ENCODE results near the gene GDAP2.

DNA sequence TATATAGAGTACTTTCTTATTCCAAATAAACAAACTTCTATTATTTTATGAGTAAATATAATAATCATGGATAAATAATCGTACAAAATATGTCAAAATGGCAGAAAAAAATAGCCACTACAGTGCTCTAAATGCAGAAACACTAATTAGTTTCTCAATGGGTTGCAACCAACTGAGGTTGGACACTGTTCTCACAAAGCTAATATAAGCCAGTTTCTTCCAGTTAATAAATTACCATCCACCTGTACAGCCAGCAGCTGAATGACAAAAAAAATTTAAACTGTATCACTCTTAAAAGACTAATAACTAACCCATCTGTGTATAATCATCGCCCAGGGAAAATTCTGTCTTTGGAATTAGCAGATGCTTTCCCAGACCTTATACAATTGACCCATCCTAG, 36.9 kb downstream of the GDAP2 start:
- TF ChIP-seq, protein P1, sequence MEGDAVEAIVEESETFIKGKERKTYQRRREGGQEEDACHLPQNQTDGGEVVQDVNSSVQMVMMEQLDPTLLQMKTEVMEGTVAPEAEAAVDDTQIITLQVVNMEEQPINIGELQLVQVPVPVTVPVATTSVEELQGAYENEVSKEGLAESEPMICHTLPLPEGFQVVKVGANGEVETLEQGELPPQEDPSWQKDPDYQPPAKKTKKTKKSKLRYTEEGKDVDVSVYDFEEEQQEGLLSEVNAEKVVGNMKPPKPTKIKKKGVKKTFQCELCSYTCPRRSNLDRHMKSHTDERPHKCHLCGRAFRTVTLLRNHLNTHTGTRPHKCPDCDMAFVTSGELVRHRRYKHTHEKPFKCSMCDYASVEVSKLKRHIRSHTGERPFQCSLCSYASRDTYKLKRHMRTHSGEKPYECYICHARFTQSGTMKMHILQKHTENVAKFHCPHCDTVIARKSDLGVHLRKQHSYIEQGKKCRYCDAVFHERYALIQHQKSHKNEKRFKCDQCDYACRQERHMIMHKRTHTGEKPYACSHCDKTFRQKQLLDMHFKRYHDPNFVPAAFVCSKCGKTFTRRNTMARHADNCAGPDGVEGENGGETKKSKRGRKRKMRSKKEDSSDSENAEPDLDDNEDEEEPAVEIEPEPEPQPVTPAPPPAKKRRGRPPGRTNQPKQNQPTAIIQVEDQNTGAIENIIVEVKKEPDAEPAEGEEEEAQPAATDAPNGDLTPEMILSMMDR (IDR thresholded peaks at IDR 0.05) = no peak
- TF ChIP-seq POLR2A (IDR thresholded peaks at IDR 0.05) = no peak

Data from uterus (tissue), 2 donors.